HG02938 (cell line): ENCODE data around the gene TMEM178B.
"Not testable (repeated sequence)": the region's sequence is repeated elsewhere in the genome, so short reads cannot be mapped to it uniquely, and the experiment has no call there.

ENCODE experiments used
- ATAC-seq: cut with Tn5 transposase; IDR thresholded peaks from one replicate; pipeline ENCODE4 v1.9.1; 2021; ENCODE audit warnings: mild to moderate bottlenecking, moderate library complexity; ENCODE audit not compliant: unreplicated experiment

The TMEM178B gene

DNA sequence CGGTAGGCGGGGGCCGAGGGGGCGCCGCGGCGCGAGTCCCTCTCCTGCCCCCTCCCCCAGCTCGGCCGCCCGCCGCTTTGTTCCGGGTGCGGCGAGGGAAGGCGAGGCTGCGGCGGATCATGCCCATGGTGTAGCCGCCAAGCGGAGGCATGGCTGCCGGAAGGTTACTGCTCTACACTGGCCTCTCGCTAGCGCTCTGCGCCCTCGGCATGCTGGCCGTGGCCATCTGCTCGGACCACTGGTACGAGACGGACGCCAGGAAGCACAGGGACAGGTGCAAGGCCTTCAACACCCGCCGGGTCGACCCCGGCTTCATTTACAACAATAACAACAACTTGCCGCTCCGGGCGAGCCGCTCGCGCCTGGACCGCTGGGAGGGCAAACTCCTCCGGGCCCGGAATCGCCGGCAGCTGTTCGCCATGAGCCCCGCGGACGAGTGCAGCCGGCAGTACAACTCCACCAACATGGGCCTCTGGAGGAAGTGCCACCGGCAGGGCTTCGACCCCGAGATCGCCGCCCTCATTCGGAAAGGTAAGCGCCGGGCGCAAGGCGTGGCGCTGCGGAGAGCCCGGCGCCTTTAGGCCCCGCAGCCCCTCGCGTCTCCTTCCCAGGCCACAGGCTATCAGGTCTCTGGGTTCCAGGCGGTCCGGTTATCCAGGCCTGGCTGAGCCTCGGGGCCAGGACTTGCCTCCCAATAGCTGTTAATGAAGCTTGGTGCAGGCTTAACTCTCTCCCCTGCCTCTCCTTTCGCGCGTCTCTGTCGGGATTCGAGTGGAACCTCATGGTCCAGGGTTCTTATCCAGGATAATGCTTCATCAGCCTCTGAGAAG, 513 bp downstream of the TMEM178B start:
- ATAC-seq: no peak

- no peak for ATAC-seq
Measured at GRCh38 chr7:141074997-141075396, 1.1 kb downstream of the TMEM178B start.

GRCh38 chr7:141076377-141076776, 2.5 kb downstream of the TMEM178B start:
- no peak for ATAC-seq

DNA sequence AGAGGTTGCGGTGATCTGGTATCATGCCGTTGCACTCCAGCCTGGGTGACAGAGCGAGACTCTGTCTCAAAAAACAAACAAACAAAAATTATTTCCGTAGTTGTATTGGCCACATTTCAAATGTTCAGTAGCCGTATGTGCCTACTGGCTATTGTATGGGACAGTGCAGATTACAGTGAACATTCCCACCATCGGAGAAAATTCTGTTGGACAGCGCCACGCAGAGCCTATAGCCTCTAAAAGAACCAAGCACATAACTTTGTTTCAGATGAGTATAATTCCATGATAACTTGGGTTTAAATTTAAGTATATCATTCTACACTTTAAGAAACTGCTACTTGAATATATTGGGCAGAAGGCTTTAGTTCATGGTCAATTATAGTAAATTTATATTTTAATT, 5.4 kb downstream of the TMEM178B start:
- no peak for ATAC-seq

DNA sequence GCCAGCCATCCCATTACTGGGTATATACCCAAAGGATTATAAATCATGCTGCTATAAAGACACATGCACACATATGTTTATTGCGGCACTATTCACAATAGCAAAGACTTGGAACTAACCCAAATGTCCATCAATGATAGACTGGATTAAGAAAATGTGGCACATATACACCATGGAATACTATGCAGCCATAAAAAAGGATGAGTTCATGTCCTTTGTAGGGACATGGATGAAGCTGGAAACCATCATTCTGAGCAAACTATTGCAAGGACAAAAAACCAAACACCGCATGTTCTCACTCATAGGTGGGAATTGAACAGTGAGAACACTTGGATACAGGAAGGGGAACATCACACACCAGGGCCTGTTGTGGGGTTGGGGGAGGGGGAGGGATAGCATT, 15.6 kb downstream of the TMEM178B start:
- ATAC-seq: not testable (repeated sequence)

- ATAC-seq: no peak
Measured at GRCh38 chr7:141094336-141095070, 20.6 kb downstream of the TMEM178B start.

GRCh38 chr7:141097430-141097829, 23.6 kb downstream of the TMEM178B start:
- ATAC-seq: no peak

DNA sequence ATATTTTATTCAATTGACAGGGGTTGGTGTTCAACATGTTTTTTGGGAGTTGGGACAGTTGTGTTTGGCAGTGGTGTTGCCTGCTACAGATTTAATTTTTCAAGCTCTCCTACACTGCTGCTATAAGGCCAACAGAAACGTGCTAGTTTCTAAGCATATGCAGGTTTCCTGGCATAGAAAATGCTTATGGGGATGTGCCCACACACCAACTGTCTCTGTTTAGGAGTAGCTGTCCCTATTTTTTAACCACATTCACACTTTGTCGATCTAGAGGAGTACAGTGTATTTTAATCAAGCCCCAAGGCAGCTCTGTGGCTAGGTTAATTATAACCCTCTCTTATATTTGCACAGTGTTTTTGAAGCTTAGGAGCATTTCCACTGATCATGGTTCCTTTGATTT, 28.6 kb downstream of the TMEM178B start:
- ATAC-seq: no peak

GRCh38 chr7:141103847-141104429, 30.1 kb downstream of the TMEM178B start:
- no peak for ATAC-seq

DNA sequence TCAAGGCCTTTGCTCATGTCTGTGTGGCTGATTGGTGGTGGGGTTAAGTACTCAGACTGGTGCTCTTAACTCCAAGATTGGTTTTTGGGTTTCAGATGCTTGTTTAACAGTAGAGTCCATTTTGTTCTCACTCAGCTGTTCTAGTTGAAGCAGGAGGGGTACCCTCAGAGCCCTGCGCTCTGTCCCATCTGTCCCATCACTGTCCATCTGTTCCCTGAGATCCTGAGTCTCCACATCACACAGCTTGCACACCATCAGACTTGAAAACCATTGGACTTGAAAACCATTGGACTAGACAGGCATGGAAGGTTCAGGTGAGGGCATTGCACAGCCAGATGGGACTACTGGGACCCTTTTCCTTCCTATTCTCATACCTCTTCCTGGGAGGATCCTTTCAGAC, 39.3 kb downstream of the TMEM178B start:
- no peak for ATAC-seq

DNA sequence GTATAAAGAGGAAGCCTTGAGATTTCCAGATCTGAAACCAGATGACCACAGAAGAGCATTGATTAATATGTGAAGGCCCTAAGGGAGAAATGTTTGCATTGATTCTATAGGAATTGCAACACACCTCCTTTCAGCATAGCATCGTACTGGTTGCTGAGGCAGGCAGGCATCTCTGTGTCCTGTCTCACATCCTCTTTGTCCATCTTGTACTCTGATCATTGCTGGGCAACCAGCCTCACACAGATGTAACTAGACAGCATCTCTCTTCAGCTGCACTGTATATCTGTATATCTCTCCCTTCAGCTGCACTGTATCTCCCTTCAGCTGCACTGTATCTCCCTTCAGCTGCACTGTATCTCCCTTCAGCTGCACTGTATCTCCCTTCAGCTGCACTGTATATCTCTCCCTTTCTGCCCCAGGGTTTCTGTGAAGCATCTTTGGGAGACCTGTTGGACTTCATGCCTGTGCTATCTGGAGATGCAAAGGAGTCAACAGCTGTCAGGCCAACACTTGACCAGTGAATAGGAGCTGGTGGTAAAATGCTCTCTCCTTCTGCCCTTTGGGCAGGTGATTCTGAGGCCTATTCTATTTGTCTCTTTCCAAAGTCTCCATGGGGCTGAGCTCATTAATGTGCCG, 40.3 kb downstream of the TMEM178B start:
- ATAC-seq: no peak

DNA sequence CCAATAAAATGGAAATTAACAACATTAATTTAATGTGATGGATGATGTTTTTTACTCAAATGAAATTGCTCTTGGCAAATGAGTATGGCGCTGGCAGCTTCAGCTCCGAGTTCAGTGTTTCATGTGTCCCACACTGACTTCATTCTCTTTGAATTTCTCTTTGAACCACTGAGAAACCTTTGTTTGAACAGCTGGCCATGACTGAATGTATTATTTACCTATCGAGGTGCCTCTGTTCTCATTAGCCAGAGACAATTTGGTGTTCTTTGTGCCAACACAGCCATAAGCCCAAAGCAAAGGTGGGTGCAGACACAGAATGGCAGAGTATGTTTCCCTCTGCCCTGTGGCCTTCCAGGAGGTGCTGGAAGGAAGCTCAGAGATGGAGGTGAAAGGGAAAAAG, 42.1 kb downstream of the TMEM178B start:
- ATAC-seq: no peak

DNA sequence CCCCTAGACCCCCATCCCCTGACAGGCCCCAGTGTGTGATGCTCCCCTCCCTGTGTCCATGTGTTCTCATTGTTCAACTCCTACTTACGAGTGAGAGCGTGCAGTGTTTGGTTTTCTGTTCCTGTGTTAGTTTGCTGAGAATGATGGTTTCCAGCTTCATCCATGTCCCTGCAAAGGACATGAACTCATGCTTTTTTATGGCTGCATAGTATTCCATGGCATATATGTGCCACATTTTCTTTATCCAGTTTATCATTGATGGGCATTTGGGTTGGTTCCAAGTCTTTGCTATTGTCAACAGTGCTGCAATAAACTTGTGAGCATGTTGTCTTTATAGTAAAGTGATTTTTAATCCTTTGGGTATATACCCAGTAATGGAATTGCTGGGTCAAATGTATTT, 42.8 kb downstream of the TMEM178B start:
- ATAC-seq: not testable (repeated sequence)

DNA sequence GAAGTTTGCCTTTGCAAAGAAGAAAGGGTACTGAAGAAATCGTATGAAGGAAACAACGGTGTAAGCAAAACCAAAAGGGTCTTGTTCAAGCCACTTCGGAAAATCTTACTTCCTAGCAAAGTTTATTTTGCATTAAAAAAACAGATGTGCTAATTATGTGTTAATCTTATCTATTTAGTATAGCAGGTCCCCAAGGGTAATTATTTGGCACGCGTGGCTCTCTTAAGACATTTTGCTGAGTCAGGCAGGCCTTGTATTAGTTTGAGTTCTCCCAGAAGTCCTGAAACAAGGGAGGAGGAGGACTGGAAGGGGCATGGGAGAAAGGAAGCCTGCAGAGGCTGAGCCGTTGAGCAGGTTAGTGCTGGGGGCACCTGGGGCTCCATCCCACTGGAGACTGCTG, 44.9 kb downstream of the TMEM178B start:
- ATAC-seq: no peak

- ATAC-seq: no peak
Measured at GRCh38 chr7:141119187-141119586, 45.3 kb downstream of the TMEM178B start.

- ATAC-seq: no peak
Measured at GRCh38 chr7:141122736-141123135, 48.9 kb downstream of the TMEM178B start.

DNA sequence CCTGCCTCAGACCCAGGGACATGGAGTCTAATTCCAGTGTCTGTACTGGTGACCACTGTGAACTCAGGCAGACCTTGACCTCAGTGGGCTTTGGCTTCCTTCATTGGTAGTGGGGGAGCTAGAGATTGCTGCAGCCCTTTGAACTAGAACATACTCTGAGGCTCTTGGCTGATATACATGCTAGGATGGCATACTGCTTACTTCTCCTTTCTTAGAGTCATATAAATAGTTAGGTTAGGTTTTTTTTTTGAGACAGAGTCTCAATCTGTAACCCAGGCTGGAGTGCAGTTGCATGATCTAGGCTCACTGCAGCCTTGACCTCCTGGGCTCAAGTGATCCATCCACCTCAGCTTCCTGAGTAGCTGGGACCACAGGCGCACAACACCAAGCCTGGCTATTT, 49.7 kb downstream of the TMEM178B start:
- no peak for ATAC-seq

GRCh38 chr7:141126107-141126506, 52.2 kb downstream of the TMEM178B start:
- no peak for ATAC-seq

DNA sequence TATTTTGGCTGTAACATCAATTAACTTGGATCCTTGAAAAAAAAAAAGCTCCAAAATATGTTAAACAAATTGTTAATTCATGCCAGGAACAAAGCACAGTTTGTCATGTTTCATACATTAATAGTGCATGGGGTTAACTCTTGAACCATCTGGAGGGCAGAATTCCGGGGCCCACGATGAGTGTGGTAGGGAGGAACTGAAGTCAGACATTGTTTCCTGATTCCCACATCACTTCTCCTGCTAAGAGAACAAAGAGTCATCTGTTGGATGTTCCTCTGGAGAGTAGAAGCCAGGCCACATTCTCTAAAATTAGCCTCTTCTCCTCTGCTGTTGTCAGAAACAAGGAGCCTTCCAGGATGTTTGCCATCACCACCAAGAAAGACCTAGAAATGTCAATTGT, 54.6 kb downstream of the TMEM178B start:
- ATAC-seq: no peak

GRCh38 chr7:141128931-141129330, 55.1 kb downstream of the TMEM178B start:
- ATAC-seq: no peak

GRCh38 chr7:141132671-141133070, 58.8 kb downstream of the TMEM178B start:
- no peak for ATAC-seq
